Glutamatergic neuron (in vitro differentiated cells): ENCODE results near the gene RFPL2. TPM values are rescaled to one million over a fixed set of nuclear protein-coding genes. Genes with fewer than 3 reads are reported as not detected.

Experiments
- DNase-seq: peaks from one replicate; pipeline ENCODE4 v3.0.0; 2022
- H3K27ac Mint-ChIP-seq: one replicate; pipeline ENCODE4 v1.8.0; 2020; ENCODE audit warnings: mild to moderate bottlenecking, mixed read lengths, inconsistent platforms; ENCODE audit not compliant: unreplicated experiment
- H3K27me3 Mint-ChIP-seq: one replicate; pipeline ENCODE4 v1.8.0; 2020; ENCODE audit warnings: mild to moderate bottlenecking, moderate library complexity, mixed read lengths, inconsistent platforms; ENCODE audit not compliant: unreplicated experiment
- H3K36me3 Mint-ChIP-seq: one replicate; pipeline ENCODE4 v1.8.0; 2020; ENCODE audit warnings: mild to moderate bottlenecking, mixed read lengths, inconsistent platforms; ENCODE audit not compliant: unreplicated experiment
- H3K4me1 Mint-ChIP-seq: one replicate; pipeline ENCODE4 v1.8.0; 2020; ENCODE audit warnings: mild to moderate bottlenecking, low read depth, mixed read lengths, inconsistent platforms; ENCODE audit not compliant: unreplicated experiment
- H3K4me3 Mint-ChIP-seq: one replicate; pipeline ENCODE4 v1.8.0; 2020; ENCODE audit warnings: mild to moderate bottlenecking, mixed read lengths, inconsistent platforms; ENCODE audit not compliant: unreplicated experiment
- H3K9me3 Mint-ChIP-seq: one replicate; pipeline ENCODE4 v1.8.0; 2020; ENCODE audit warnings: mild to moderate bottlenecking, moderate library complexity, mixed read lengths, inconsistent platforms; ENCODE audit not compliant: unreplicated experiment
- CTCF ChIP-seq: fragments of 200-600 bp; sonication (generic); IDR thresholded peaks from one replicate; pipeline ENCODE4 v1.5.0; 2021; ENCODE audit not compliant: partially characterized antibody, unreplicated experiment
- total RNA-seq: library from RNA; stranded (reverse); fragmentation: NEBNext Ultra II Directional; extraction: Animal tissue kit (Norgen Biotek cat#: 25700); gene quantifications from one replicate; pipeline ENCODE4 v1.2.1, GENCODE V29; 2021; ENCODE audit not compliant: unreplicated experiment

Gene RFPL2
- total RNA-seq, 1 donor from 2014 or later = 1.4 TPM

GRCh38 chr22:32218470-32218869, 13.6 kb upstream of the RFPL2 start:
- Mint-ChIP-seq H3K27me3 (no peaks in the 10 kb centered on the region), H3K4me1 (no peaks in the 10 kb centered on the region), H3K36me3 (no peaks in the 10 kb centered on the region), H3K4me3 (no peak overlapping the region), H3K27ac (no peak overlapping the region), H3K9me3 (no peaks in the 10 kb centered on the region)
- no peak for TF ChIP-seq CTCF
- DNase-seq = no peak

- TF ChIP-seq CTCF = no peak
- H3K36me3 Mint-ChIP-seq = no peaks in the 10 kb centered on the region
- no peak for DNase-seq
- no peaks in the 10 kb centered on the region for H3K27me3 Mint-ChIP-seq
- H3K27ac Mint-ChIP-seq = no peak overlapping the region
- no peak overlapping the region for H3K4me3 Mint-ChIP-seq
- peaks cover under 1% of the 10 kb centered on the region for H3K4me1 Mint-ChIP-seq
- H3K9me3 Mint-ChIP-seq = no peaks in the 10 kb centered on the region
Observed at GRCh38 chr22:32217465-32217864, 12.6 kb upstream of the RFPL2 start.

- Mint-ChIP-seq H3K27me3 (no peaks in the 10 kb centered on the region), H3K27ac (no peak overlapping the region), H3K36me3 (no peaks in the 10 kb centered on the region), H3K9me3 (no peaks in the 10 kb centered on the region), H3K4me1 (peaks cover 6% of the 10 kb centered on the region), H3K4me3 (no peak overlapping the region)
- TF ChIP-seq CTCF = no peak
- DNase-seq = no peak
Observed at GRCh38 chr22:32216911-32217310, 12.0 kb upstream of the RFPL2 start.

GRCh38 chr22:32211011-32211410, 6.1 kb upstream of the RFPL2 start:
- H3K9me3 Mint-ChIP-seq = no peaks in the 10 kb centered on the region
- H3K4me3 Mint-ChIP-seq = no peak overlapping the region
- no peaks in the 10 kb centered on the region for H3K36me3 Mint-ChIP-seq
- no peak overlapping the region for H3K27ac Mint-ChIP-seq
- H3K4me1 Mint-ChIP-seq = peaks cover 6% of the 10 kb centered on the region
- no peak for TF ChIP-seq CTCF
- no peaks in the 10 kb centered on the region for H3K27me3 Mint-ChIP-seq
- DNase-seq = no peak

- peaks cover 6% of the 10 kb centered on the region for H3K27me3 Mint-ChIP-seq
- H3K9me3 Mint-ChIP-seq = peaks cover 2% of the 10 kb centered on the region
- no peak for TF ChIP-seq CTCF
- no peaks in the 10 kb centered on the region for H3K36me3 Mint-ChIP-seq
- peaks cover 12% of the 10 kb centered on the region for H3K4me1 Mint-ChIP-seq
- no peak for DNase-seq
- no peak overlapping the region for H3K27ac Mint-ChIP-seq
- no peak overlapping the region for H3K4me3 Mint-ChIP-seq
Observed at GRCh38 chr22:32208681-32209080, 3.8 kb upstream of the RFPL2 start.
